GM18526 (cell line): Measurements from ENCODE around the gene COL18A1.

Experiments used
- POLR2A ChIP-seq: IDR thresholded peaks from 3 replicates; pipeline ENCODE4 v1.6.1; 2011; ENCODE audit not compliant: insufficient read length; ENCODE audit errors: extremely low read depth

The COL18A1 gene

DNA sequence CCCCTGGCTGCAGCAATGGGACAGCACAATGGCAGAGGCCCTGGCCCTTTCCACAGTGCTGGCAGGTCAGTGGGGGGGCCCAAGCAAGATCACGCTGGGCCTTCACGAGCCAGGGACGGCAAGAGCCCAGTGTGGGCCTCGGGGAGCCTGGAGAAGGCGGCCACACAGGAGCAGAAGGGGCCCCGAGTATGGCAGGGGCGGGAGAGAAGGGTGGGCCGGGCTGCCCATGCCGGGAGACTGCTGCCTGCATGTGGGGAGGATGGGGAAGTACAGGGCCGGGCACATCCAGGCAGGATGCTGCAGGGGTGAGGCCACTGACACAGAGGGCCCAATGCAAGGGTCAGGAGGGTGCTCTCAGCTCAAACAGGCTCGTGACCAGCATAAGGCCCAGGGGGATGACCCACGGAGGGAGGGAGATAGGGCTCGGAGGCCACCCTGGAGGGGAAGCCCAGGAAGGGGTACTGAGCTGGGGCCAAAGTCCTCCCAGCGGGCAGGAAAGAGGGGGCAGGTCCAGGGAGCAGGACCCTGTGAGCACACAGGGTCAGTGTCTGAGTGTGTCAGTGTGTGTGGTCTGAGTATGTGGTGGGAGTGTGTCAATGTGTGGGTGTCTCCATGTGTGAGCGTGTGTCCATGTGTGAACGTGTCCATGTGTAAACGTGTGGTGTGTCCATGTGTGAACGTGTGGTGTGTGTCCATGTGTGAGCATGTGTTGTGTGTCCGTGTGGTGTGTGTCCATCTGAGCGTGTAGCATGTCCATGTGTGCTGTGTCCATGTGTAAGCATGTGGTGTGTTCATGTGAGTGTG, 124.2 kb downstream of the COL18A1 start:
- no peak for TF ChIP-seq POLR2A

DNA sequence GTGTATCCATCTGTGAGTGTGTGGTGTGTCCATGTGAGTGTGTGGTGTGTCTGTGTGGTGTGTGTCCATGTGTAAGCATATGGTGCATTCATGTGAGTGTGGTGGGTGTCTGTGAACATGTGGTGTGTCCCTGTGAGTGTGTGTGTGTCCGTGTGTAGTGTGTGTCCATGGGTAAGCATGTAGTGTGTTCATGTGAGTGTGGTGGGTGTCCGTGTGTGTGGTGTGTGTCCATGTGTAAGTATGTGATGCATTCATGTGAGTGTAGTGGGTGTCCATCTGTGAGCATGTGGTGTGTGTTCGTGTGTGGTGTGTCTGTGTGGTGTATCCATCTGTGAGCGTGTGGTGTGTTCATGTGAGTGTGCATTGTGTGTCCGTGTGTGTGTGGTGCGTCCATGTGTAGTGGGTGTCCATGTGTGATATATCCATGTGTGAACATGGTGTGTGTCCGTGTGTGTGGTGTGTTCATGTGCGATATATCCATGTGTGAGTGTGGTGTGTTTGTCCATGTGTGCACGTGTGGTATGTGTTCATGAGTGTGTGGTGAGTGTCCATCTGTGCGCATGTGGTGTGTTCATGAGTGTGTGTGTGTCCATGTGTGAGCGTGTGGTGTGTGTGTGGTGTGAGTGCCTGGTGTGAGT, 124.9 kb downstream of the COL18A1 start:
- no peak for TF ChIP-seq POLR2A

DNA sequence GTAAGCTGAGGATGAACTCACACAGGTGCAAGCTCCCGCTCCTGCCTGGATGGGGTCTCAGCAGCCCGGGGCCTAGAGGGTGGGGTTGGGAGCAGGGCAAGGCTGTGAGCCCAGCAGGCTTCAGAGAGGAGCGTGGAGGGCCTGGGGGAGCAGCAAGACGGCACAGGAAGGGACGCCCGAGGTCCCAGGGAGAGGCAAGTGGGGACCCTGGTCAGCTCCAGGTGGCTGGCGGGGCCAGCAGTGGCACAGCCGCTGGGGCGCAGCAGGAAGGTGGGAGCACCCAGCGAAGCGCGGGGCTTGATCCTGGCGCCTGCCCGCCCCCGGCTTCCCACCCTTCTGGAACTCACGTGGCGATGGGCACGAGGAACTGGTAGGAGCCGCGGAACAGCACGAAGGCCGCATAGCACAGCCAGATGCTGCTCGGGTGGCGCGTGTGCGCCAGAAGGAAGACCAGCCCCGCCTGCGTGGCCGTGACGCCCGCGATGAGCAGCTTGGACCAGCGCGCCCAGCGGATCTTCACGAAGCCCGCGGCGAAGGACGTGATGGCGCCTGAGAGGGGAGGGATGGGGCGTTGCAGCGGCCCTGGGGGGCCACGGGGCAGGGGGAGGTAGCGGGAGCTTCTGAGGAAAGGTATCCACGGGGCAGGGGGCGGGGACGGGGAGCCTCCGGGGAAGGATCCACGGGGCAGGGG, 125.6 kb downstream of the COL18A1 start:
- no peak for TF ChIP-seq POLR2A

DNA sequence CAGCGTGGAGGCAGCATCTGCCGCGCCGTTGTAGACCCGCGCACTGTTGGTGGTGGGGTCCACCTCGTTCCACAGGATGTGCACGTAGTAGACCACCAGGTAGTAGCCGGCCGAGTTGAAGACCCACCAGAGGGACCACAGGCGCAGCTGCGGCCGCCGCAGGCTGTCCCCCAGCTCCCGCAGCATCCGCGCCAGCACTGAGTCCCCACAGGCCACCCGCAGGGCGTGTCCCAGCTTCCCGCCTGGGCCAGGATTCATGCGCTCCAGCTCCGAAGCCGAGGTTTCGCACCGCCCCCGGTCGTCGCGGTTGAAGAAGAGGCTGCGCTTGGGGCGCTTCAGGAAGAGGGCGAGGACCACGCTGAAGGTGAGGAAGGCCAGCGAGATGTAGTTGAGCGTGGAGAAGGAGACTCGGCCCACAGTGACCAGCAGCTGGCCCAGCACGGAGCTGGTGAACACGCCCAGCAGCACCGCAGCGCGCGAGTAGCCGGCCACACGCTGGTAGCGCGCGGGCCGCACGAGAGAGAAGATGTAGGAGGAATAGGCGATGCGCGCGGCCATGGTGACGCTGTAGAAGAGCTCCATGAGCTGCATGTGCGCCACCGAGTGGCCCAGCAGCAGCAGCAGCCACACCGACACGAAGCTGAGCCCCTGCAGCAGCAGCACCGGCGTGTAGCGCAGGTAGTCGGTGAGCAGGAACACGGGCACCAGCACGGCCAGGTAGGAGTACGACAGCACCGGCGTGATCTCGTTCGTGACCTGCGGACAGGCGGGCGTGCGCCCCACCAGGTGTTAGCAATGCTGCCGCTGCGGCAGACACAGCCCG, 126.6 kb downstream of the COL18A1 start:
- TF ChIP-seq POLR2A: no peak

DNA sequence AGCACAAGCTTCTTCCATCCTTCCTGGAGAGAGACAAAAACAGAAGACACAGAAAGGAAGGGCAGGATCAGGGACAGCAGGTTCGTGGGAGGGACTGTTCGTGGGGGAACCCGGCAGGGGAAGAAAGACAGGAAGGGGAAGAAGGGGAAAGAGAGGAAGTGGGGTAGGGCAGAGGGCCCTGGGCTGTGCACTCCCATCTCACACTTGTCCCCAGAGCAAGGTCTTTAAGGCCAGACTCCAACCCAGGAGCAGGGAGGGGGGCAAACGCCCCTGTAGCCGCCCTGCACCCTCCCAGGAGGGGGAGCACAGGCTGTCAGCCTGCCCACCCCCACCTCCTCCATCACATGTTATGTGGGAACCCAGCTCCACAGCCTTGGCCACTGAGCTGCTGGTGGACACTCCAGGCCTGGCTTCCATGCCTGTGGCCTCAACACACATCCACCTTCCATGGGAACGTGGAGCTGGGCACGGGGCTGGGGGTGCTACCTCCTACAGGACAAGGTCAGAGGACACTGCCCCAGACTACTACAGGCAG, 127.9 kb downstream of the COL18A1 start:
- no peak for TF ChIP-seq POLR2A

DNA sequence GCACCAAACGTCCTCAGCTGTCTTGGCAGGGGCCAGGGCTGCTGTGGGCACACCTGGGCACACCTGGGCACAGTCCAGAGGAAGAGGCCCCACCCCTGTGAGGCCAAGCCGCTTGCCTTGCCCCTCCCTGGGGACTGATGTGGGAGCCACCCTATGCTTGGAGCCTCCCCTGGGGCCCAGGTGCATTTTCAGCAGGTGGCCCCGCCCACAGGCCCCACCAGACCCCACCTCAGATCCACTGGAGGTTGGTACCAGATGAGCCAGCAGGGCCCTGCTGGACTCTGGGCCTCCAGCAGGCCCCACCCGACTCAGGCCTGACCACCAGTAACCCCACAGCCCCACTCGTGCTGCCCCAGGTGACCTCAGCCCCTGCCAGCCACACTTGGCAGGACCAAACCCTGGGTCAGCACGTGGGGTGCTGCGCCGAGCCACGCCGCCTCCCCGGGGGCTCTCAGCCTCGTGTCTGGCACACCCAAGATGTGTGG, 128.4 kb downstream of the COL18A1 start:
- TF ChIP-seq POLR2A: no peak

DNA sequence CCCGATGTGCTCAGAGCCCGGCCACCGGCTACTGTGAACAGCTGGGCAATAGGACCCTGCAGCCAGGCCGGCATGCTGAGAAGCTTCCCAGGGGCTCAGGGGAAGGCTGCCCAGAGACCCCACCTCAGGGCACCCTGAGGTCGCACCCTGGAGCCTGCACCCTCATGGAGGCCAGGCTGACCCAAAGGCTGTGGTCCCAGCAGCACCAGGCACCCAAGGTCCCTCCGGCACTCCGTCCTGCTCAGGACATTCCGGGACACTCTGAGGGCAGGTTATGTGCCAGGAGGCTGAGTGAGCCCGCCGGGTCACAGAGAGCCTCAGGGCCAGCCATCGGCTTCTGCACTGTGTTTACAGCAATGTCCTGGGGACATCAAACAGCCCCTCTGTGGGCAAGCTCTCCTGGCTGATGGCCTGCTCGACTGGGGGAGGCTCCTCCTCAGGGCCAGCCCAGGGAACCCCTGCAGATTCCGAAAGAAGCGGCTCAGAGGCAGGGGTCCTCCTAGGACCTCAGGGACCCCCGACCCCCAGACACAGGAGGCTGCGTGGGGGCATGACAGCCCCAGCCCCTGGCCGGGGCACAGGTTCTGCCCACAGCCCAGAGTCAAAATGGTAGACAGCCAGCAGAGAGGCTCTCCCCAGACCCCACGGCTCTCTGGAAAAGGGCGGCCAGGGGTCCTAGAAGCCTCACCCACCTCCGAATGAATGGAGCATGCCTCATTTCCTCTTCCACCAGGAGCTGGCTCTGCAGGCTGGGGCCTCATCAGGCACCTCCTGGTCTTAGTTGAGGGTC, 129.1 kb downstream of the COL18A1 start:
- no peak for TF ChIP-seq POLR2A

DNA sequence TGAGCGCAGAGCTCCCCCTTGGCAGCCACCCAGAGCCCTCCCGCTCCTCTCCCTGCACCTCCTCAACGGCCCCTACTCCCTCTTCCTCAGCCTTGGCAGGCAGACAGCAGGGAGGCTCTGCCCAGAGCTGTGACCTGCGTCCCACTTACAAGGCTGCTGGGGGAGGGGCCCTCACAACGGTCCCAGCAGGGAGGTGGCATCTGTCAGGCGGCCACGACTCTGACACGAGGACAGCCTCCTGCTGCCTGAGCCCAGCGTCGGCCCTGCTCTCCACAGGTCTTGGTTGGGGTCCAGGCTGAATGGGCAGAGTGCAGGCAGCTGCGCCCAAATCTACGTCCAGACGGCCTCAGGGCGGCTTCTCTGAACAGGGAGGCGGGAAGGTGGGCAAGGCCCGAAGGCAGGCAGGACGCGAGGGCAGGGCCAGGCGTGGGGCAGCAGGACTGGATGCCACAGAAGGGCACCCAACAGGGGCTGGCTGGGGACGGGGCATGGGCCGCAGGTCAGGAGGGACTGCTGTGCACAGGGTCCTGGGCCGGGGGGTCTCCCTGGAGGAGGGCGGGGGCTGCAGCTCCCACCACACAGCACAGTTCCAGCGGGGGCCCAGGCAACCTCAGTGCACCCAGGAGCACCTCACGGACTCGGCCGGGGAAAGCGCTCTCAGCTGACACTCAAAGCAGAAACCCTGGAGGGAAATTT, 129.8 kb downstream of the COL18A1 start:
- no peak for TF ChIP-seq POLR2A

DNA sequence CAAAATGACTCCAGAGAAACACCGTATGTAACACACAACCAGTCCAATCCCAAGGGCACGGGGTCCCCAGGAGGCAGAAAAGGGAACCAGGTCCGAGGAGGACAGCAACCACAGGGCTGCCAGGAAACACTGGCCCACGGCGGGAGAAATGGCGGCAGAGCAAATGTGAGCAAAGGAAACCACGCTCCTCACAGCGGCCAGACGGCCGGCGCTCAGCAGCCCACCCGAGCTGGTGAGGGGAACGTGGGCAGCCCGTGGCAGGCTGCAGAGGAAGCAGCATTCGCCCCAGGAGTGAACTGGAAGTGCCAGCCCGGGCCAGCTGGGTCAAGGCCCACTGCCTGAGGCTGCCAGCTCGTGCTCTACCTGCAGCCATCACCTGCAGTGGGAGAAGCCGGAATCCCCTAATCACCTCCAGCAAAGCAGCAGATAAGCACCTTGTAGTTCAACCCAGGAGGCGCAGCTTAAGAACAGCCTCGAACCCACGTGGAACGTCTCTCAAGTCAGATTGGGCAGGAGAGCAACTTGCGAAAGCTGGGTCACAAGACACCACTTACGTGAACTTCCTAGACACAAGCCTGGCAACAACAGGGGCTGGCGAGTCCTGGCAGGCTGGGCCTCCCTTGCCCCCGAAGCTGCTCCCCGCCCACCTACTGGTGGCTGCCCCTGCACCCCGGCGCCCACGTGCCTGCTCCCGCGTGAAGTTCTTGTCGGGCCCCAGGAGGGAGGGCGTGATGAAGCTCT, 130.5 kb downstream of the COL18A1 start:
- no peak for TF ChIP-seq POLR2A

DNA sequence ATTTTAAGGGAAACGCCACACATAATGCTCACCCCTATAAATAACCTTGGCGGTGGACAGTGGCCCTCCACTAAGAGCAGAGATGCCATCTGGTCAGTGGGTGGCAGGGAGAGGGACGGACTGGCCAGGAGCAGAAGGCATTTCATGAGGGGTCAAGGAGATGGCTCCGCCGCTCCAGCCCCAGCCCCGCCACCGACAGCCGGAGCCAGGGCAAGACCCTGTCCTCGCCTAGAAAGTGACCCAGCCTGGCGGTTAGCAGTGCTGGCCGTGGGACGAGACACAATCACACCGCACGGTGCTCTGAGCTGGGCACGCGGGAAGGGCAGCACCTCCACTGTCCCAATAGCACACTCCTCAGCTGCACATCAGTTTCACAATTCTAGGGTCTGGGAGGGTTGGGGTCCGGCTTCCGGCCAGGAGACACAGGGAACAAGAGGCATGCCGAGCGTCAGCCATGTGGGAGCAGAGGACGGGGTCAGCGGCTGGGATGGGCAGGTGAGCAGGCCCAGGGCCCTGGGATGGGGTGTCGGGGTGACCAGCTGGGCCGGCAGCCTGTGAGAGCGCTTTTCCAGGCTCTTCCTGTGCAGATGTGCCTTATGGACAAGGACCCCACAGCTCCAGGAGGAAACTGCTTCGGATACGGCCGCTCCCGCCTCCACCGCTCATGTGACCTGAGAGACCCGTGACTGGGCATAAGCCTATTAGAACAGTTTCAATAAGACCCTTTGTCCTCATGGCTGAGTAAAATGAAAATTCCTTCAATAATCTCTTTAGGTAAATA, 131.5 kb downstream of the COL18A1 start:
- no peak for TF ChIP-seq POLR2A

DNA sequence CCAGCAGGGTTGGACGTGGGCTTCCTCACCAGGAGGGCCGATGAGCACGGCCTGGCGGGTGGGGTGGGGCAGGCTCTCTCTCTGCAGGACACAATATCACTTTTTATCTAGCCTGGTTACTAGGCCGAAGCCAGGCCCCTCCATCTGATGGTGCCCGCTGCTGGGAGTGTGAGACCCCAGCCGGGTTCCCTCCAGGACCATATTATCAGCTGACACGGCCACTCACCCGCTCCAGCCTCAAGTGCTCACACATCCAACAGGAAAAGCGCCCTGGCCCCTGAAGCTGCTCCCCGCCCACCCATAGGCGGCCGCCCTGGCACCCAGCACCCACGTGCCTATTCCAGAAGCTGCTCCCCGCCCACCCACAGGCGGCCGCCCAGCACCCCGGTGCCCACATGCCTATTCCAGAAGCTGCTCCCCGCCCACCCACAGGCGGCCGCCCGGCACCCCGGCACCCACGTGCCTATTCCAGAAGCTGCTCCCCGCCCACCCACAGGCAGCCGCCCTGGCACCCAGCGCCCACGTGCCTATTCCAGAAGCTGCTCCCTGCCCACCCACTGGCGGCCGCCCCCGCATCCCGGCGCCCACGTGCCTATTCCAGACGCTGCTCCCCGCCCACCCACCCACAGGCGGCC, 132.3 kb downstream of the COL18A1 start:
- TF ChIP-seq POLR2A: no peak
